Activated naive CD4-positive, alpha-beta T cell treated with anti-CD3 and anti-CD28 coated beads for 36 hours (primary cell): ENCODE results near the gene KIF26B. TPM values are rescaled to one million over a fixed set of nuclear protein-coding genes. Genes with fewer than 3 reads are reported as not detected.
"Not testable (repeated sequence)": the region's sequence is repeated elsewhere in the genome, so short reads cannot be mapped to it uniquely, and the experiment has no call there.

ENCODE experiments used
- CTCF ChIA-PET: fragments of 350-600 bp; sonication (Branson Sonifier 250); formaldehyde crosslinking; loops from one replicate; lab custom pipeline; 2021; ENCODE audit warnings: antibody characterized with exemption; lab: Charles Lee
- DNase-seq: peaks from one replicate; pipeline ENCODE4 v3.0.0-alpha.2; 2020
- H3K27ac Mint-ChIP-seq: one replicate; pipeline ENCODE4 v1.8.0; 2021; ENCODE audit warnings: mild to moderate bottlenecking, mixed read lengths
- H3K27me3 Mint-ChIP-seq: one replicate; pipeline ENCODE4 v1.8.0; 2021; ENCODE audit warnings: low read depth, mixed read lengths
- H3K36me3 Mint-ChIP-seq: one replicate; pipeline ENCODE4 v1.8.0; 2021; ENCODE audit warnings: low read depth, mixed read lengths
- H3K4me1 Mint-ChIP-seq: one replicate; pipeline ENCODE4 v1.8.0; 2021; ENCODE audit warnings: low read depth, mixed read lengths
- H3K4me3 Mint-ChIP-seq: one replicate; pipeline ENCODE4 v1.8.0; 2021; ENCODE audit warnings: mild to moderate bottlenecking, moderate library complexity, mixed read lengths
- H3K9me3 Mint-ChIP-seq: one replicate; pipeline ENCODE4 v1.8.0; 2021; ENCODE audit warnings: mixed read lengths
- intact Hi-C: fragments of 100-400 bp; cut with micrococcal nuclease; formaldehyde crosslinking; loops from one replicate; pipeline ENCODE4 v1.15.1; 2023
- total RNA-seq, 2 experiments: library from RNA; stranded (reverse); gene quantifications; one replicate each; pipeline ENCODE4 v1.2.3, GENCODE V29; 2021

KIF26B gene
- total RNA-seq, 2 experiments from 2014 or later: 0.05 TPM; not detected in 1

DNA sequence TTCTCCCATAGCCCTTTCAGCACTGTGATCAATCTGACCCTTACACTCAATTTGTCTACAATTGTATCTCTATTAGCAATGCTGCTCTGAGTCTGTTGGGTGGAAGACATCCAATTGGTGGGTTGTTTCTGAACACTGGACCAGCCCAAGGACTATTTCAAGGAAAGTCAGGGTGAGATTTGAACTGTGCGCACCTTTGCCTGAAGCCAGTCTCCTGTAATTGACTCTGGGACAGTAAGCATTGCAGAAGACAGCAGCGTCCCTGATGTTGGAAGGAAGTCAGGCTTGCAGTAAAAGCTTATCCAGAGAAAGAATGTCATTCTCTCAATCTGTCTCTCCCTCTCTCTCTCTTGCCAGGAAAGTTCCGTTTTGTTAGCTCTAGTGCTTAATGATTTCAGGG, 233.9 kb downstream of the KIF26B start:
- H3K9me3 Mint-ChIP-seq: peaks cover 3% of the 10 kb centered on the region

DNA sequence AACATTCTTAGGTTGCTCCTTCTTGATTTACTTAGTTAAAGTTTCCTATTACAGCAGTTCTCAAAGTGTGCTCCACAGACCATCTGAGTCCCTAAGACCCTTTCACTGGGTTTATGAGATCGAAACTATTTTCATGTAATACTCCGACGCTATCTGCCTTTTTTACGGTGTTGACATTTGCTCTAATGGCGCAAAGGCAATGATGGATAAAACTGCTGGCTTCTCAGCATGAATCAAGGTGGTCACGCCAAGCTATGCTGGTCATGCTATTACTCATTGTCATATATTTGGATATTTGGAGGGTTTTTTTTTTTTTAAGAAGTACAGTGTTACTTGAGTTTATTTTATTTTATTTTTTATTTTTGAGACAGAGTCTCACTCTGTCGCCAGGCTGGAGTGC, 235.1 kb downstream of the KIF26B start:
- Mint-ChIP-seq H3K27me3 (peaks cover under 1% of the 10 kb centered on the region), H3K36me3 (no peaks in the 10 kb centered on the region), H3K4me3 (no peak overlapping the region), H3K4me1 (no peaks in the 10 kb centered on the region), H3K27ac (no peak overlapping the region), H3K9me3 (peaks cover 3% of the 10 kb centered on the region)
- no peak for DNase-seq
- CTCF ChIA-PET: no interaction called here
- intact Hi-C loops: no loop called here

More for the DNA sequence above, 233.9 kb downstream of the KIF26B start:
- H3K27me3 Mint-ChIP-seq: peaks cover 2% of the 10 kb centered on the region
- intact Hi-C loops: no loop called here
- H3K36me3 Mint-ChIP-seq: no peaks in the 10 kb centered on the region
- H3K27ac Mint-ChIP-seq: no peak overlapping the region
- H3K4me3 Mint-ChIP-seq: no peak overlapping the region
- no peak for DNase-seq
- CTCF ChIA-PET: no interaction called here
- no peaks in the 10 kb centered on the region for H3K4me1 Mint-ChIP-seq

- Mint-ChIP-seq H3K27ac (no peak overlapping the region), H3K36me3 (no peaks in the 10 kb centered on the region), H3K4me1 (no peaks in the 10 kb centered on the region), H3K9me3 (peaks cover 3% of the 10 kb centered on the region), H3K27me3 (no peaks in the 10 kb centered on the region), H3K4me3 (no peak overlapping the region)
- intact Hi-C loops: no loop called here
- CTCF ChIA-PET: interaction anchor here (0.6 to 0.7 kb wide), 2 partner anchors 10 to 41 kb away, joined by 3 to 4 read pairs; no protein-coding TSS in a partner anchor
- DNase-seq: no peak
Observed at GRCh38 chr1:245390975-245391374, 236.2 kb downstream of the KIF26B start.

- Mint-ChIP-seq H3K27ac (no peak overlapping the region), H3K36me3 (no peaks in the 10 kb centered on the region), H3K4me3 (no peak overlapping the region), H3K4me1 (no peaks in the 10 kb centered on the region), H3K27me3 (no peaks in the 10 kb centered on the region), H3K9me3 (peaks cover 3% of the 10 kb centered on the region)
- intact Hi-C loops: no loop called here
- DNase-seq: no peak
- CTCF ChIA-PET: no interaction called here
Observed at GRCh38 chr1:245393694-245394093, 238.9 kb downstream of the KIF26B start.

- Mint-ChIP-seq H3K4me3 (no peak overlapping the region), H3K36me3 (no peaks in the 10 kb centered on the region), H3K4me1 (no peaks in the 10 kb centered on the region), H3K27me3 (peaks cover 5% of the 10 kb centered on the region), H3K27ac (no peak overlapping the region), H3K9me3 (peaks cover 3% of the 10 kb centered on the region)
- intact Hi-C loops: no loop called here
- DNase-seq: no peak
- CTCF ChIA-PET: no interaction called here
Observed at GRCh38 chr1:245395680-245396079, 240.9 kb downstream of the KIF26B start.

- intact Hi-C loops: no loop called here
- no peak for DNase-seq
- Mint-ChIP-seq H3K27ac (no peak overlapping the region), H3K36me3 (no peaks in the 10 kb centered on the region), H3K4me1 (no peaks in the 10 kb centered on the region), H3K9me3 (peaks cover 3% of the 10 kb centered on the region), H3K4me3 (no peak overlapping the region), H3K27me3 (peaks cover 5% of the 10 kb centered on the region)
- CTCF ChIA-PET: interaction anchor here (0.7 kb wide), 1 partner anchor 876 kb away, joined by 3 read pairs; no protein-coding TSS in a partner anchor
Observed at GRCh38 chr1:245396615-245397014, 241.8 kb downstream of the KIF26B start.

DNA sequence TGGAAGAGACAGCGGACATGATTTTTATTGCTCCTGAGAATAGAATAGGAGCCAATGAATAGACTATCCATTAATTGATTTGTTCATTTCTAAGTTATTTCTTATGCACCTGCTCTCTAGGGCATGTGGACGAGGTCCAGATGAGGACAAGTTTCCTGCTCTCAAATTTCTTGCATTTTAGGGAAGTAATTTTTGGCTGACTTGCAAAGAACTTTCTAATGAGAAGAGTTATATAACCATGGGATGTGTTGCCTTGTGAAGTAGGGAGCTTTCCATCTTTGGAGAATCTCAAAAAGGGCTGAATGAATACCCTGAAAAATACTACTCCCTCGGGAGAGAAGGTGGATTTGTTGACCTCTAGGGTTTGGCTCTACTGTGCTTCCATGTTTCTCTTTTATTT, 243.0 kb downstream of the KIF26B start:
- CTCF ChIA-PET: no interaction called here
- DNase-seq: no peak
- Mint-ChIP-seq H3K27me3 (peaks cover 8% of the 10 kb centered on the region), H3K27ac (no peak overlapping the region), H3K4me3 (no peak overlapping the region), H3K4me1 (no peaks in the 10 kb centered on the region), H3K9me3 (peaks cover 3% of the 10 kb centered on the region), H3K36me3 (no peaks in the 10 kb centered on the region)
- intact Hi-C loops: no loop called here

DNA sequence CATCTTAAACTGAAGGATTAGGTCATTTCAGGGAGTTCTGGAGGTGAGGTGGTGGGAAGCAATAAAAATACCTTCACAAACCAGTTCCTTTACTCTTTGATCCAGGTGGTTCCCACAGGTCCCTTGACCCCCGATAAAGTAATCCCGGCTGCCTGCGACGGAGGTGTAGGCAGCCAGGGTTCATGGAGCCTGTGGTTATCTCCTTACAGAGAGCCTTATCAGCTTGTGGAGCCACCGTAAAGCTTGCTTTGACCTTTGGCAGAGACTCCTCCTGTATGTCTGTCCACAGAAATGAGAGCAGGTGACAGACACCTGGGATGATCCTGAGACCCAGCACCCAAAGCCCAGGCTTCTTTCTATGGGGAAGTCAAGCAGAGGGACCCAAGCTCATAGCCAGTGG, 243.4 kb downstream of the KIF26B start:
- intact Hi-C loops: no loop called here
- Mint-ChIP-seq H3K9me3 (peaks cover 3% of the 10 kb centered on the region), H3K27ac (no peak overlapping the region), H3K36me3 (no peaks in the 10 kb centered on the region), H3K4me3 (no peak overlapping the region), H3K27me3 (peaks cover 8% of the 10 kb centered on the region), H3K4me1 (no peaks in the 10 kb centered on the region)
- CTCF ChIA-PET: no interaction called here
- DNase-seq: no peak

GRCh38 chr1:245401881-245402587, 247.2 kb downstream of the KIF26B start:
- H3K27me3 Mint-ChIP-seq: peaks cover 8% of the 10 kb centered on the region
- H3K27ac Mint-ChIP-seq: no peak overlapping the region
- intact Hi-C loops: no loop called here
- no peak overlapping the region for H3K4me3 Mint-ChIP-seq
- no peaks in the 10 kb centered on the region for H3K9me3 Mint-ChIP-seq
- no peak for DNase-seq
- CTCF ChIA-PET: interaction anchor here (1.3 kb wide), 1 partner anchor 249 kb away, joined by 3 read pairs; no protein-coding TSS in a partner anchor
- no peaks in the 10 kb centered on the region for H3K4me1 Mint-ChIP-seq
- H3K36me3 Mint-ChIP-seq: no peaks in the 10 kb centered on the region

- H3K27ac Mint-ChIP-seq, H3K4me3 Mint-ChIP-seq, H3K36me3 Mint-ChIP-seq, DNase-seq, H3K9me3 Mint-ChIP-seq, H3K4me1 Mint-ChIP-seq, intact Hi-C loops: not testable (repeated sequence)
- H3K27me3 Mint-ChIP-seq: peaks cover 11% of the 10 kb centered on the region
- CTCF ChIA-PET: interaction anchor here (0.6 to 0.8 kb wide), 2 partner anchors 11 to 13 kb away, joined by 3 to 4 read pairs; no protein-coding TSS in a partner anchor
Observed at GRCh38 chr1:245402998-245403397, 248.2 kb downstream of the KIF26B start.

DNA sequence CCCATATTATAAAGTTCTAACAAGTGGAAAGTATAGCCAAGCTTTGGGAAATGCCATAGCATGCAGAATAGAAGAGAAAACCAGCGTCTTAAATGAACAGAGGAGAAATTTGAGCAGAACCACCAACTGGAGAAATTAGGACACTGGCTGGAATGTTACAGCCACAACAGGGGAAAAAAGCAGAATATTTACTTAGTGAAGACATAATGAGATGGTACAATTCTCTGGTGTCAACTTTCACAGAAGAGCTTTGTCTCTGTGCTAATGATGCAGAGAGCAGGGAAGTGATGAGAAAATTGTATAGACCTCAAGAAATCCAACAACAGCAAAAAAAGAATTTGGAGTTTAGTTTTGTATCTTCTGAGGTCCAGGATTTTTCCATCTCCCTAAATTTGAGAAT, 249.7 kb downstream of the KIF26B start:
- intact Hi-C loops: no loop called here
- Mint-ChIP-seq H3K4me3 (no peak overlapping the region), H3K36me3 (no peaks in the 10 kb centered on the region), H3K27ac (no peak overlapping the region), H3K4me1 (no peaks in the 10 kb centered on the region), H3K9me3 (no peaks in the 10 kb centered on the region), H3K27me3 (peaks cover 6% of the 10 kb centered on the region)
- CTCF ChIA-PET: interaction anchor here (0.6 kb wide), 2 partner anchors 23 to 1126 kb away, joined by 3 read pairs; no protein-coding TSS in a partner anchor
- no peak for DNase-seq

- CTCF ChIA-PET: interaction anchor here (0.6 kb wide), 1 partner anchor 22 kb away, joined by 3 read pairs; no protein-coding TSS in a partner anchor
- Mint-ChIP-seq H3K27me3 (peaks cover 6% of the 10 kb centered on the region), H3K27ac (no peak overlapping the region), H3K4me1 (no peaks in the 10 kb centered on the region), H3K9me3 (no peaks in the 10 kb centered on the region), H3K36me3 (no peaks in the 10 kb centered on the region), H3K4me3 (no peak overlapping the region)
- intact Hi-C loops: no loop called here
- DNase-seq: no peak
Observed at GRCh38 chr1:245404952-245405351, 250.2 kb downstream of the KIF26B start.

GRCh38 chr1:245406426-245406825, 251.6 kb downstream of the KIF26B start:
- intact Hi-C loops: no loop called here
- CTCF ChIA-PET: no interaction called here
- Mint-ChIP-seq H3K36me3 (no peaks in the 10 kb centered on the region), H3K27me3 (peaks cover 6% of the 10 kb centered on the region), H3K4me3 (no peak overlapping the region), H3K27ac (no peak overlapping the region), H3K9me3 (no peaks in the 10 kb centered on the region), H3K4me1 (no peaks in the 10 kb centered on the region)
- DNase-seq: no peak
